DND-41 (cell line): Measurements from ENCODE around the gene CPT1A.

Source experiments
- ATAC-seq: fragments of 200-7000 bp; cut with Tn5 transposase; 3 replicates; pipeline ENCODE4 v1.9.1; 2021; ENCODE audit warnings: low read depth; ENCODE audit not compliant: insufficient read depth
- DNase-seq: peaks from one replicate; pipeline ENCODE4 v3.0.0-alpha.2; 2020
- H2AFZ ChIP-seq: 2 replicates; pipeline ENCODE4 v1.6.0; 2012; ENCODE audit warnings: low read depth, low read length
- H3K27ac ChIP-seq: 2 replicates; pipeline ENCODE4 v1.5.1; 2012; ENCODE audit warnings: low read length, inconsistent platforms
- H3K27me3 ChIP-seq: fragments of 200-600 bp; sonication (generic); 2 replicates; pipeline ENCODE4 v1.6.0; 2012; ENCODE audit warnings: low read length, mild to moderate bottlenecking, inconsistent platforms; ENCODE audit not compliant: insufficient read depth, poor library complexity
- H3K36me3 ChIP-seq: 2 replicates; pipeline ENCODE4 v1.5.1; 2012; ENCODE audit warnings: low read length, inconsistent platforms; ENCODE audit not compliant: insufficient read depth
- H3K4me1 ChIP-seq: 2 replicates; pipeline ENCODE4 v1.5.1; 2012; ENCODE audit warnings: mild to moderate bottlenecking, low read length; ENCODE audit not compliant: insufficient read depth
- H3K4me2 ChIP-seq: 2 replicates; pipeline ENCODE4 v1.6.0; 2012; ENCODE audit warnings: mild to moderate bottlenecking, moderate library complexity, low read length, inconsistent platforms; ENCODE audit not compliant: insufficient read depth
- H3K4me3 ChIP-seq, 2 experiments: fragments of 200-600 bp in 1 of 2; shearing (Covaris generic) in 1 of 2; 2 replicates each; pipeline ENCODE4 v1.5.1; 2012 to 2016; ENCODE audit warnings: inconsistent platforms in 2 of 2, low read length in 2 of 2, mild to moderate bottlenecking in 2 of 2, low read depth in 1 of 2, moderate library complexity in 1 of 2
- H3K79me2 ChIP-seq: 2 replicates; pipeline ENCODE4 v1.6.0; 2012; ENCODE audit warnings: low read length, inconsistent platforms; ENCODE audit not compliant: insufficient read depth
- H3K9ac ChIP-seq: 2 replicates; pipeline ENCODE4 v1.6.0; 2012; ENCODE audit warnings: low read depth, mild to moderate bottlenecking, inconsistent platforms, low read length, moderate library complexity
- H3K9me3 ChIP-seq: 2 replicates; pipeline ENCODE4 v1.5.1; 2012; ENCODE audit warnings: low read length, moderate library complexity, mild to moderate bottlenecking, inconsistent platforms; ENCODE audit not compliant: insufficient read depth, severe bottlenecking
- H4K20me1 ChIP-seq: 2 replicates; pipeline ENCODE4 v1.6.0; 2012; ENCODE audit warnings: low read length; ENCODE audit not compliant: insufficient read depth
- CTCF ChIP-seq: IDR thresholded peaks from 2 replicates; pipeline ENCODE4 v1.5.1; 2012; ENCODE audit warnings: borderline replicate concordance, low read length, moderate library complexity, mild to moderate bottlenecking; ENCODE audit not compliant: poor library complexity, severe bottlenecking; ENCODE audit errors: extremely low read depth
- EZH2 ChIP-seq: IDR thresholded peaks from 3 replicates; pipeline ENCODE4 v1.6.1; 2012; ENCODE audit warnings: borderline replicate concordance, low read depth, mild to moderate bottlenecking, moderate library complexity, low read length, inconsistent platforms; ENCODE audit not compliant: severe bottlenecking

The CPT1A gene

GRCh38 chr11:68845351-68846002 is 3.8 kb upstream of the CPT1A start:
- Histone ChIP-seq H4K20me1 (no peaks in the 10 kb centered on the region; the same call in 1 of the 2 replicates), H2AFZ (no peak overlapping the region), H3K27ac (no peak overlapping the region), H3K36me3 (no peaks in the 10 kb centered on the region; the same call in 1 of the 2 replicates), H3K4me1 (peaks cover 36% of the 10 kb centered on the region), H3K9me3 (no peaks in the 10 kb centered on the region), H3K4me2 (no peak overlapping the region), H3K4me3 (no peak overlapping the region), H3K27me3 (no peaks in the 10 kb centered on the region), H3K9ac (no peak overlapping the region), H3K79me2 (peaks cover 15% of the 10 kb centered on the region)
- no peak for ATAC-seq
- no peak for DNase-seq
- TF ChIP-seq CTCF, result no peak
- no peak for TF ChIP-seq EZH2

- Histone ChIP-seq H3K4me3 (no peak overlapping the region), H3K9ac (no peak overlapping the region), H3K36me3 (no peaks in the 10 kb centered on the region; the same call in 1 of the 2 replicates), H3K4me1 (peaks cover 43% of the 10 kb centered on the region), H3K79me2 (peaks cover 19% of the 10 kb centered on the region), H3K4me2 (no peak overlapping the region; the same call in 1 of the 2 replicates), H3K27ac (no peak overlapping the region), H4K20me1 (no peaks in the 10 kb centered on the region; the same call in 1 of the 2 replicates), H3K9me3 (no peaks in the 10 kb centered on the region), H2AFZ (no peak overlapping the region), H3K27me3 (no peaks in the 10 kb centered on the region)
- TF ChIP-seq CTCF, result no peak
- DNase-seq (no peak), ATAC-seq (no peak)
Measured at GRCh38 chr11:68844801-68845200, 3.1 kb upstream of the CPT1A start.

- H3K4me3 ChIP-seq, result peak overlapping the region in 1 of 2 experiments; percentile 58; a peak in 2 of 4 replicates
- peak overlapping the region; percentile 69 for H3K4me2 ChIP-seq
- H3K9me3 ChIP-seq, result no peaks in the 10 kb centered on the region
- no peaks in the 10 kb centered on the region for H3K27me3 ChIP-seq
- peaks cover 47% of the 10 kb centered on the region for H3K4me1 ChIP-seq
- H3K36me3 ChIP-seq, result no peaks in the 10 kb centered on the region; the same call in 1 of the 2 replicates
- DNase-seq (no peak), ATAC-seq (no peak)
- peaks cover 19% of the 10 kb centered on the region for H3K79me2 ChIP-seq
- peak overlapping the region; percentile 75; the same call in 1 of the 2 replicates for H2AFZ ChIP-seq
- TF ChIP-seq EZH2, result no peak
- TF ChIP-seq CTCF, result no peak
- peak overlapping the region; percentile 85 for H3K9ac ChIP-seq
- H4K20me1 ChIP-seq, result no peaks in the 10 kb centered on the region; the same call in 1 of the 2 replicates
- H3K27ac ChIP-seq, result no peak overlapping the region
Measured at GRCh38 chr11:68844376-68844775, 2.7 kb upstream of the CPT1A start.
